ENCODE results near the gene FNDC1. TPM values are rescaled to one million over a fixed set of nuclear protein-coding genes. Genes with fewer than 3 reads are reported as not detected.

FNDC1 gene
- total RNA-seq, 1 donor from 2014 or later, result 6.3 TPM

GRCh38 chr6:159128978-159129377 lies 40.2 kb upstream of the FNDC1 start:
- DNase-seq (ENCODE audit: low read depth) (no peak), FAIRE-seq (no peak)
- no peak overlapping the region for H3K4me3 Mint-ChIP-seq (ENCODE audit: unreplicated experiment)
- no peak overlapping the region for H3K27ac Mint-ChIP-seq (ENCODE audit: unreplicated experiment)
- no peaks in the 10 kb centered on the region for H3K4me1 ChIP-seq (ENCODE audit: insufficient read depth, low read length)
- no peaks in the 10 kb centered on the region for H3K36me3 ChIP-seq (ENCODE audit: insufficient read depth, low read length)
- H3K9me3 ChIP-seq (ENCODE audit: insufficient read depth, low read depth, low read length), result no peaks in the 10 kb centered on the region
- H3K9me3 Mint-ChIP-seq (ENCODE audit: unreplicated experiment), result no peaks in the 10 kb centered on the region
- no peaks in the 10 kb centered on the region for H3K36me3 Mint-ChIP-seq (ENCODE audit: low read depth, unreplicated experiment)
- H3K9ac ChIP-seq (ENCODE audit: low read length), result no peak overlapping the region
- H2AFZ ChIP-seq (ENCODE audit: low read depth, low read length), result no peak overlapping the region
- H3K27me3 Mint-ChIP-seq (ENCODE audit: low read depth, unreplicated experiment), result peaks cover 25% of the 10 kb centered on the region
- no peaks in the 10 kb centered on the region for H3K27me3 ChIP-seq (ENCODE audit: insufficient read depth, low read length)
- H3K27ac ChIP-seq (ENCODE audit: low read depth, low read length), result no peak overlapping the region
- H4K20me1 ChIP-seq (ENCODE audit: insufficient read depth, low read length), result no peaks in the 10 kb centered on the region
- H3K79me2 ChIP-seq (ENCODE audit: insufficient read depth, low read length), result no peaks in the 10 kb centered on the region
- H3K4me3 ChIP-seq (ENCODE audit: insufficient read depth, low read depth, low read length), result no peak overlapping the region
- no peak overlapping the region for H3K4me2 ChIP-seq (ENCODE audit: low read length)
- no peaks in the 10 kb centered on the region for H3K4me1 Mint-ChIP-seq (ENCODE audit: low read depth, unreplicated experiment)
- no peak for TF ChIP-seq EZH2 (IDR thresholded peaks at IDR 0.05; ENCODE audit: insufficient read depth, low read length)
- TF ChIP-seq, protein P1, sequence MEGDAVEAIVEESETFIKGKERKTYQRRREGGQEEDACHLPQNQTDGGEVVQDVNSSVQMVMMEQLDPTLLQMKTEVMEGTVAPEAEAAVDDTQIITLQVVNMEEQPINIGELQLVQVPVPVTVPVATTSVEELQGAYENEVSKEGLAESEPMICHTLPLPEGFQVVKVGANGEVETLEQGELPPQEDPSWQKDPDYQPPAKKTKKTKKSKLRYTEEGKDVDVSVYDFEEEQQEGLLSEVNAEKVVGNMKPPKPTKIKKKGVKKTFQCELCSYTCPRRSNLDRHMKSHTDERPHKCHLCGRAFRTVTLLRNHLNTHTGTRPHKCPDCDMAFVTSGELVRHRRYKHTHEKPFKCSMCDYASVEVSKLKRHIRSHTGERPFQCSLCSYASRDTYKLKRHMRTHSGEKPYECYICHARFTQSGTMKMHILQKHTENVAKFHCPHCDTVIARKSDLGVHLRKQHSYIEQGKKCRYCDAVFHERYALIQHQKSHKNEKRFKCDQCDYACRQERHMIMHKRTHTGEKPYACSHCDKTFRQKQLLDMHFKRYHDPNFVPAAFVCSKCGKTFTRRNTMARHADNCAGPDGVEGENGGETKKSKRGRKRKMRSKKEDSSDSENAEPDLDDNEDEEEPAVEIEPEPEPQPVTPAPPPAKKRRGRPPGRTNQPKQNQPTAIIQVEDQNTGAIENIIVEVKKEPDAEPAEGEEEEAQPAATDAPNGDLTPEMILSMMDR (IDR thresholded peaks at IDR 0.05; ENCODE audit: insufficient read depth, low read depth, low read length), result no peak

DNA sequence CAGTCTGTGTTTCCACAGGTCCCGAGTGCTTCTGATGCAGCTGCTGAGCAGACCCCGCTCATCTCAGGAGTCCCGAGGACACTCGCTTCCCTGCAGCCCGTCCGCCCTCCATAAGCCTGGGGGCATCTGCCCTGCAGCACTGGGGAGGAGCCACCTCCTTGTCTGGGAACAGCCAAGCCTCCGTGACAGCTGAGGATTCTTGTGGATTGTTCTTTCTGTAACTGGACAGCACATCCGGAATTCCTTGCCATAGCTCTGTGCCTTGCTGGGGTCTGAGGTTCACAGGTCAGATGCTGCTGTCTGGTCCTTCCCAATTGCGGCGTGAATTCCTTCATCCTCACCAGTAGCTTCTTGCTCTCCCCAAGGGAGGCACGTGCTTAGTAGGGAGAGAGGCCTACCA lies 38.4 kb upstream of the FNDC1 start:
- no peaks in the 10 kb centered on the region for H4K20me1 ChIP-seq (ENCODE audit: insufficient read depth, low read length)
- peaks cover 4% of the 10 kb centered on the region for H3K27me3 ChIP-seq (ENCODE audit: insufficient read depth, low read length)
- DNase-seq (ENCODE audit: low read depth) (no peak), FAIRE-seq (no peak)
- no peaks in the 10 kb centered on the region for H3K4me1 ChIP-seq (ENCODE audit: insufficient read depth, low read length)
- H3K9ac ChIP-seq (ENCODE audit: low read length), result no peak overlapping the region
- H3K27ac ChIP-seq (ENCODE audit: low read depth, low read length), result no peak overlapping the region
- H2AFZ ChIP-seq (ENCODE audit: low read depth, low read length), result no peak overlapping the region
- no peaks in the 10 kb centered on the region for H3K79me2 ChIP-seq (ENCODE audit: insufficient read depth, low read length)
- TF ChIP-seq, protein P1 (IDR thresholded peaks at IDR 0.05; ENCODE audit: insufficient read depth, low read depth, low read length), result no peak
- no peak for TF ChIP-seq EZH2 (IDR thresholded peaks at IDR 0.05; ENCODE audit: insufficient read depth, low read length)
- H3K36me3 Mint-ChIP-seq (ENCODE audit: low read depth, unreplicated experiment), result no peaks in the 10 kb centered on the region
- H3K9me3 ChIP-seq (ENCODE audit: insufficient read depth, low read depth, low read length), result no peaks in the 10 kb centered on the region
- H3K4me2 ChIP-seq (ENCODE audit: low read length), result no peak overlapping the region
- H3K36me3 ChIP-seq (ENCODE audit: insufficient read depth, low read length), result no peaks in the 10 kb centered on the region
- no peak overlapping the region for H3K4me3 Mint-ChIP-seq (ENCODE audit: unreplicated experiment)
- H3K9me3 Mint-ChIP-seq (ENCODE audit: unreplicated experiment), result no peaks in the 10 kb centered on the region
- H3K27me3 Mint-ChIP-seq (ENCODE audit: low read depth, unreplicated experiment), result peaks cover 27% of the 10 kb centered on the region
- H3K27ac Mint-ChIP-seq (ENCODE audit: unreplicated experiment), result no peak overlapping the region
- no peaks in the 10 kb centered on the region for H3K4me1 Mint-ChIP-seq (ENCODE audit: low read depth, unreplicated experiment)
- no peak overlapping the region for H3K4me3 ChIP-seq (ENCODE audit: insufficient read depth, low read depth, low read length)

DNA sequence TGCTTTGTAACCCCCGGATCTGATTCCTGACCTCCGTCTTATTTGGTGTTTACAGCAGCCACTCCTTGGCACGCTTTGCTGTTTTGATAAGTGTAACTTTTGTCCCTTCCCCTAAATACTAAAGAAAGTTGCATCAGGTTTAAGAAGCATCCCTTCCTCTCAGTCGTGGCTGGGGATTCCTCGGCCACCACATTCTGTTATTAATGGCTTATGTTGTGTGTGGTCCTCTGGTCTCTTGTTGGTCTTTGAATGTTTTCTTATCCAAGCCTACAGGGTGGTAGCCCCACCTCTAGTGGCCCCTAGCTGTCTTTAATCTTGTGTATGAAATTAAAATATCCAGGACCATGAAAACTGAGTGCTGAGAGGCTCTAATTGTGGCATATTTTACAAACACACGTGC lies 37.5 kb upstream of the FNDC1 start:
- Histone ChIP-seq H3K27me3 (ENCODE audit: insufficient read depth, low read length) (peaks cover 4% of the 10 kb centered on the region), H3K9me3 (ENCODE audit: insufficient read depth, low read depth, low read length) (no peaks in the 10 kb centered on the region), H3K79me2 (ENCODE audit: insufficient read depth, low read length) (no peaks in the 10 kb centered on the region), H2AFZ (ENCODE audit: low read depth, low read length) (no peak overlapping the region), H4K20me1 (ENCODE audit: insufficient read depth, low read length) (no peaks in the 10 kb centered on the region), H3K4me1 (ENCODE audit: insufficient read depth, low read length) (no peaks in the 10 kb centered on the region), H3K9ac (ENCODE audit: low read length) (no peak overlapping the region), H3K4me2 (ENCODE audit: low read length) (no peak overlapping the region), H3K27ac (ENCODE audit: low read depth, low read length) (no peak overlapping the region), H3K4me3 (ENCODE audit: insufficient read depth, low read depth, low read length) (no peak overlapping the region), H3K36me3 (ENCODE audit: insufficient read depth, low read length) (no peaks in the 10 kb centered on the region)
- H3K9me3 Mint-ChIP-seq (ENCODE audit: unreplicated experiment), result no peaks in the 10 kb centered on the region
- DNase-seq (ENCODE audit: low read depth), result no peak
- no peak overlapping the region for H3K27ac Mint-ChIP-seq (ENCODE audit: unreplicated experiment)
- peaks cover 32% of the 10 kb centered on the region for H3K27me3 Mint-ChIP-seq (ENCODE audit: low read depth, unreplicated experiment)
- H3K4me3 Mint-ChIP-seq (ENCODE audit: unreplicated experiment), result no peak overlapping the region
- no peaks in the 10 kb centered on the region for H3K4me1 Mint-ChIP-seq (ENCODE audit: low read depth, unreplicated experiment)
- no peak for FAIRE-seq
- no peaks in the 10 kb centered on the region for H3K36me3 Mint-ChIP-seq (ENCODE audit: low read depth, unreplicated experiment)
- TF ChIP-seq EZH2 (IDR thresholded peaks at IDR 0.05; ENCODE audit: insufficient read depth, low read length), result no peak
- TF ChIP-seq, protein P1 (IDR thresholded peaks at IDR 0.05; ENCODE audit: insufficient read depth, low read depth, low read length), result no peak
